Brain microvascular endothelial cell (primary cell): Measurements from ENCODE around the gene LRCOL1.

Experiments
- DNase-seq: peaks from one replicate; pipeline ENCODE4 v3.0.0-alpha.2; 2020
- H3K27ac ChIP-seq: fragments of 250-450 bp; sonication (Bioruptor Pico); 2 replicates; pipeline ENCODE4 v1.5.1; 2020; ENCODE audit warnings: mild to moderate bottlenecking, moderate library complexity
- H3K27me3 ChIP-seq: fragments of 250-450 bp; sonication (Bioruptor Pico); replicated peaks from 2 replicates; pipeline ENCODE4 v1.5.1; 2020; ENCODE audit warnings: mild to moderate bottlenecking
- H3K36me3 ChIP-seq: fragments of 250-450 bp; sonication (Bioruptor Pico); replicated peaks from 2 replicates; pipeline ENCODE4 v1.5.1; 2020; ENCODE audit warnings: mild to moderate bottlenecking
- H3K4me3 ChIP-seq: 2 replicates; pipeline ENCODE4 v1.5.1; 2011; ENCODE audit warnings: low read depth, mild to moderate bottlenecking, control low read depth, low read length, moderate library complexity
- in situ Hi-C: cut with HindIII; loops from 2 replicates; pipeline ENCODE4 v1.10.0; 2017; ENCODE audit warnings: low sequenced_read_pairs, low pct_ligation_motif_present
- TF ChIP-seq, protein P1 (sequence below): IDR thresholded peaks from 2 replicates; pipeline ENCODE4 v1.5.1; 2011; ENCODE audit warnings: low read depth, mild to moderate bottlenecking, moderate library complexity, low read length, control low read depth, inconsistent platforms; ENCODE audit errors: missing control alignments

The LRCOL1 gene

GRCh38 chr12:132562489-132563021, 47.8 kb downstream of the LRCOL1 start:
- in situ Hi-C loops: no loop called here
- no peaks in the 10 kb centered on the region for H3K27me3 ChIP-seq
- TF ChIP-seq, protein P1, sequence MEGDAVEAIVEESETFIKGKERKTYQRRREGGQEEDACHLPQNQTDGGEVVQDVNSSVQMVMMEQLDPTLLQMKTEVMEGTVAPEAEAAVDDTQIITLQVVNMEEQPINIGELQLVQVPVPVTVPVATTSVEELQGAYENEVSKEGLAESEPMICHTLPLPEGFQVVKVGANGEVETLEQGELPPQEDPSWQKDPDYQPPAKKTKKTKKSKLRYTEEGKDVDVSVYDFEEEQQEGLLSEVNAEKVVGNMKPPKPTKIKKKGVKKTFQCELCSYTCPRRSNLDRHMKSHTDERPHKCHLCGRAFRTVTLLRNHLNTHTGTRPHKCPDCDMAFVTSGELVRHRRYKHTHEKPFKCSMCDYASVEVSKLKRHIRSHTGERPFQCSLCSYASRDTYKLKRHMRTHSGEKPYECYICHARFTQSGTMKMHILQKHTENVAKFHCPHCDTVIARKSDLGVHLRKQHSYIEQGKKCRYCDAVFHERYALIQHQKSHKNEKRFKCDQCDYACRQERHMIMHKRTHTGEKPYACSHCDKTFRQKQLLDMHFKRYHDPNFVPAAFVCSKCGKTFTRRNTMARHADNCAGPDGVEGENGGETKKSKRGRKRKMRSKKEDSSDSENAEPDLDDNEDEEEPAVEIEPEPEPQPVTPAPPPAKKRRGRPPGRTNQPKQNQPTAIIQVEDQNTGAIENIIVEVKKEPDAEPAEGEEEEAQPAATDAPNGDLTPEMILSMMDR: no peak
- no peak overlapping the region for H3K27ac ChIP-seq
- no peaks in the 10 kb centered on the region for H3K36me3 ChIP-seq
- H3K4me3 ChIP-seq: no peak overlapping the region
- DNase-seq: no peak

DNA sequence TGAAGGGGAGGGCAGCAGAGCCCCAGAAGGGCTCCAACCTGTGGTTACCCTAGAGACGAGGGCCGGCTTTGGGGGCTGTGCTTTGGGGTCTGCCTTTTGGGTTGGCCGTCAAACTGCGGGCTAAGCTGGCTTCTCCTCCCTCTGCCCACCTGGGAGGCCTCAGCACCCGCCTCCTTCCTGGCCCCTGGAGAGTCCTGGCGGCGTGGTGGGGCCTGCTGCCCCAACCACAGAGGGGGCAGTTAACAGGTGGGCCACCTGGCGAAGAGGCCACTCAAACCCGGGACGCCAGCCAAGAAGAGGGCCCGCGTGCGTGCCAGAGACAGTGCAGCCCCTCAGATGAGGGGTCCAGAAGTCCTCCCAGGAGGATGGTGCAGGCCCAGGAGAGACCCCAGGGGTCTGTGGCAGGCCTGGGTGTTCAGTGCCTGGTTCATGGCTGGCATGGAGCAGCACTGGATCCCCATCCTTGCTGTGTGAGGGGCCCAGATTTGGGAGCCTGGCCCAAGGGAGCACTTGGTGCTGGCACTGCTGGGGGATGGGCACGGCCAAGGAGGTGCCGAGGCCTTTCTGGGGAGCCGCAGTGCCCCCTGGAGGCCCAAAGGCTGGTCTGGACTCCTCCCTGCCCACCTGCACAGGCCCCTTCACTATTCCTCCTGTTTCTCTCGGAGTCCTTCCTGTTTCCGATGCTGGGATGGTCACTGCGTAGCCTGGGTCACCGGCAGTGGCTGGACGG, 48.8 kb downstream of the LRCOL1 start:
- no peak overlapping the region for H3K27ac ChIP-seq
- TF ChIP-seq, protein P1: peak; percentile 63
- H3K4me3 ChIP-seq: peak overlapping the region; percentile 54
- no peaks in the 10 kb centered on the region for H3K36me3 ChIP-seq
- no peaks in the 10 kb centered on the region for H3K27me3 ChIP-seq
- no peak for DNase-seq
- in situ Hi-C loops: no loop called here

DNA sequence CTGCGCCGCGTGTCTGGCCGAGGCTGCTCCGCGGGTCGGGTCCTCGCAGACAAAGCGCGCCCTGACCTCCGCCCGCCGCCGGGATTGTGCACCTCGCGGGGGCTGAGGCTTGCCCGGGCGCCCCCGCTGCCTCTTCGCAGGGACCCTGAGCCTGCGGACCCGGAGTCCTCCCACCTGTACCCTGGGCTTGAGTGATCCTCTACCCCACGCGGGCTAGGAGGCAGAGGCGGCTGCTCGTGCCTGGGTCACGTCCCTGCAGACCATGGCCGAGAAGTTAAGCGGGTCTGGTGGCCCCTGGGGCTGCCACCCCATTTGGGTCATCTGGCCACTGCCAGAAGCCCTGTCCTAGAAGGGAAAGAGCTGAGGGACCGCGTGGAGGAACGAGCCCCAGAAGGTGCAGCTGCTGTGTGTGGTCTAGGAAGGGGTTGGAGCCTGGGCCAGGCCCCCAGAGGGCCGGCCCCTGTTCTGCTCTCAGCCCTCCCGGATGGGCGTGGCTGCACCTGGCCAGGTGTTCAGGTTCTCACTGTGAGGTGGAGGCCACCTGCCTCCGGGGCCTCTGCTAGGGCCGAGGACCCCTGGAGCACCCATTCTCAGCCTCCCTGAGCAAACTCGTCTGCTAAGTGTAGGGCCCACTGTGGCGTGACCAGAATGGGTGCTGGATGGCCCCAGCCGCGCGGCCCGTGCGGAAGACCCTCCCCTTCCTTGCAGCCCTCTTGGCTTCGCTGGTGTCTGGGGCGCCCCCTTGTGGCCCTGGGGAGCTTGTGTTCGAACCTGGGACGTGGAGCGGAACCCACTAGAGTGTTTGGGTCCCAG, 49.6 kb downstream of the LRCOL1 start:
- TF ChIP-seq, protein P1: peak; percentile 86
- Histone ChIP-seq H3K36me3 (no peaks in the 10 kb centered on the region), H3K27ac (no peak overlapping the region), H3K27me3 (no peaks in the 10 kb centered on the region), H3K4me3 (peak overlapping the region; percentile 54)
- DNase-seq: peak; percentile 55
- in situ Hi-C loops: no loop called here

- TF ChIP-seq, protein P1: no peak
- Histone ChIP-seq H3K27me3 (no peaks in the 10 kb centered on the region), H3K27ac (no peak overlapping the region), H3K36me3 (no peaks in the 10 kb centered on the region), H3K4me3 (peak overlapping the region; percentile 54)
- in situ Hi-C loops: no loop called here
- no peak for DNase-seq
These were observed 50.1 kb downstream of the LRCOL1 start for GRCh38 chr12:132560364-132560613.

- no peak overlapping the region for H3K27ac ChIP-seq
- TF ChIP-seq, protein P1: no peak
These were observed 50.6 kb downstream of the LRCOL1 start for GRCh38 chr12:132559652-132560363.

More at GRCh38 chr12:132559652-132560363, 50.6 kb downstream of the LRCOL1 start:
- Histone ChIP-seq H3K36me3 (no peaks in the 10 kb centered on the region), H3K27me3 (no peaks in the 10 kb centered on the region), H3K4me3 (peak overlapping the region; percentile 54)
- in situ Hi-C loops: no loop called here
- no peak for DNase-seq
